Right lobe of liver (tissue), 4 donors: ENCODE data around the gene THPO.

Source experiments
- POLR2A ChIP-seq: fragments of 450-650 bp; IDR thresholded peaks from one replicate; pipeline ENCODE4 v1.6.1; 2017; ENCODE audit warnings: antibody characterized with exemption, mild to moderate bottlenecking
- TF ChIP-seq, protein P1 (sequence below), 4 donors: fragments of 200-600 bp in 3 of 4; fragments of 450-650 bp in 1 of 4; IDR thresholded peaks; one replicate each; pipeline versions ENCODE4 v1.5.1 to v1.8.0; 2016 to 2022; ENCODE audit warnings: antibody characterized with exemption in 4 of 4, mild to moderate bottlenecking in 2 of 4
- donor health status: DM: no; HTN: no; CAD: no.
- donor health status: DM: no; HTN: no; CAD: no.
- donor health status: DM: no; HTN: yes; CAD: no.

DNA sequence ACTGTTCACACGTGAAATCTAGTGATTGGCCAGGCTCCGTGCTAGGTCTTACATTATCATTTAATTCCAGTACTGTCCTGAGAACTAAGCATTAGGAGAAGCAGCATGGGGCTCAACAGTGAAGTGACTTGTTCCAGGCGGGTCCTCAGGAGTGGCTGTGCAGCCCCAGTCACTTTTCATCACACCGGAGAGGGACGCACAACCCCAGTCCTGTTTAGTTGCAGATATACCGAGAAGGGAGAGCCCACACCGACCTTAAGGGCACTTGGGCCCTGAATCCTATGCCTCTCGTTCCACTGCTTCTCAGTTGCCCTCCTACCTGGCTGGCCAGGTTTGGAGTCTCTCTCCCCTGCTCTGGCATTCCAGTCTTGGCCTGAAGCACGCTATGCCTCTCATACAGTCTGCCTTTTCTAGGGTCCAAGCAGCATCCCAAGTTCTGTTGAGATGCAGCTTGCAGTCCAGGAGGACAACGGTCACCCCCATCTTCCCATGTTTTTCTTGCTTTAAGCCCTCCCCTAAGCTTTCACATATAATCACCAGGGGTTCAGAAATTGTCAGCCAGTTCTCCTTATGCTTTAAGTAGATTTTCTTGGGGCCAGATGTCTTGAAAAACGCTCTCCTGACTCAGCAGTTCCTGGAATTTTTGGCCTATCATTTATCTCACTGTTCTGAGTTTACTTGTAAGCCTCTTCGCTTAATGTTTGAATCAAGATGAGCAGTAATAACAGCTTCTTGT is 30.5 kb downstream of the THPO start:
- TF ChIP-seq, protein P1, sequence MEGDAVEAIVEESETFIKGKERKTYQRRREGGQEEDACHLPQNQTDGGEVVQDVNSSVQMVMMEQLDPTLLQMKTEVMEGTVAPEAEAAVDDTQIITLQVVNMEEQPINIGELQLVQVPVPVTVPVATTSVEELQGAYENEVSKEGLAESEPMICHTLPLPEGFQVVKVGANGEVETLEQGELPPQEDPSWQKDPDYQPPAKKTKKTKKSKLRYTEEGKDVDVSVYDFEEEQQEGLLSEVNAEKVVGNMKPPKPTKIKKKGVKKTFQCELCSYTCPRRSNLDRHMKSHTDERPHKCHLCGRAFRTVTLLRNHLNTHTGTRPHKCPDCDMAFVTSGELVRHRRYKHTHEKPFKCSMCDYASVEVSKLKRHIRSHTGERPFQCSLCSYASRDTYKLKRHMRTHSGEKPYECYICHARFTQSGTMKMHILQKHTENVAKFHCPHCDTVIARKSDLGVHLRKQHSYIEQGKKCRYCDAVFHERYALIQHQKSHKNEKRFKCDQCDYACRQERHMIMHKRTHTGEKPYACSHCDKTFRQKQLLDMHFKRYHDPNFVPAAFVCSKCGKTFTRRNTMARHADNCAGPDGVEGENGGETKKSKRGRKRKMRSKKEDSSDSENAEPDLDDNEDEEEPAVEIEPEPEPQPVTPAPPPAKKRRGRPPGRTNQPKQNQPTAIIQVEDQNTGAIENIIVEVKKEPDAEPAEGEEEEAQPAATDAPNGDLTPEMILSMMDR (IDR thresholded peaks at IDR 0.05) = no peak
- no peak for TF ChIP-seq POLR2A
